ENCODE results near the gene FEZ2. TPM values are rescaled to one million over a fixed set of nuclear protein-coding genes. Genes with fewer than 3 reads are reported as not detected.

The FEZ2 gene
- total and polyA plus RNA-seq, 2 donors (not counting 3 experiments of a cell fraction or from before 2014, with no cell fraction given): 41.2 to 72.4 TPM

- TF ChIP-seq MAX (IDR thresholded peaks at IDR 0.05; ENCODE audit: insufficient read depth, insufficient read length) (peak; percentile 42), JUN (IDR thresholded peaks at IDR 0.05; ENCODE audit: borderline replicate concordance, insufficient read depth, insufficient read length, low read depth) (no peak)
- Histone ChIP-seq H3K36me3 (ENCODE audit: control insufficient read depth in 2 of 2, extremely low read depth in 1 of 2, insufficient read depth in 2 of 2, low read length in 2 of 2) (no peaks in the 10 kb centered on the region), H3K4me3 (replicated peaks in 1 of 3; ENCODE audit: insufficient read depth in 1 of 3, low read depth in 1 of 3, low read length in 3 of 3) (no peak overlapping the region), H3K9me3 (replicated peaks; ENCODE audit: control insufficient read depth, insufficient read depth, low read length) (no peaks in the 10 kb centered on the region), H3K27me3 (ENCODE audit: control insufficient read depth in 2 of 2, insufficient read depth in 2 of 2, low read length in 2 of 2) (no peaks in the 10 kb centered on the region), H3K79me2 (ENCODE audit: control insufficient read depth, insufficient read depth, low read length) (no peaks in the 10 kb centered on the region), H3K9me1 (replicated peaks; ENCODE audit: control insufficient read depth, extremely low read depth, insufficient read depth, low read length) (no peaks in the 10 kb centered on the region), H4K20me1 (replicated peaks; ENCODE audit: control insufficient read depth, extremely low read depth, insufficient read depth, low read length) (no peaks in the 10 kb centered on the region), H2AFZ (ENCODE audit: low read depth, low read length) (peak overlapping the region; percentile 3), H3K9ac (replicated peaks; ENCODE audit: extremely low read depth, insufficient read depth, low read length) (no peak overlapping the region), H3K27ac (ENCODE audit: insufficient read depth, low read depth, low read length) (no peak overlapping the region), H3K4me1 (ENCODE audit: control insufficient read depth, extremely low read depth, insufficient read depth, low read length) (no peaks in the 10 kb centered on the region), H3K4me2 (ENCODE audit: insufficient read depth, low read length) (no peak overlapping the region)
- ChIA-PET POLR2A (no interaction called here), CTCF (interaction anchor here (0.6 to 1.4 kb wide), 5 partner anchors 9 to 56 kb away, joined by 3 to 5 read pairs (median 4); no protein-coding TSS in a partner anchor)
- DNase-seq (ENCODE audit: low read depth, low spot score) (peak; percentile 83), FAIRE-seq (peak; percentile 98)
- dilution Hi-C loops (cut with MboI; ENCODE audit: extremely low pct_ligation_motif_present, low sequenced_read_pairs): no loop called here
- BruUV-seq (replicated peaks): no TSS peak
- intact Hi-C loops (cut with micrococcal nuclease): no loop called here
Measured at GRCh38 chr2:36618381-36618780, 20.4 kb upstream of the FEZ2 start.

GRCh38 chr2:36616947-36617346 is 19.0 kb upstream of the FEZ2 start:
- H3K9me3 ChIP-seq (replicated peaks; ENCODE audit: control insufficient read depth, insufficient read depth, low read length): no peaks in the 10 kb centered on the region
- H3K9me1 ChIP-seq (replicated peaks; ENCODE audit: control insufficient read depth, extremely low read depth, insufficient read depth, low read length): no peaks in the 10 kb centered on the region
- H3K4me1 ChIP-seq (ENCODE audit: control insufficient read depth, extremely low read depth, insufficient read depth, low read length): no peaks in the 10 kb centered on the region
- no peak for TF ChIP-seq CTCF (IDR thresholded peaks at IDR 0.05; ENCODE audit: extremely low read depth in 1 of 2, insufficient read depth in 1 of 2, low read depth in 1 of 2, low read length in 2 of 2)
- TF ChIP-seq EZH2 (IDR thresholded peaks at IDR 0.05; ENCODE audit: borderline replicate concordance, low read depth, low read length, severe bottlenecking): no peak
- TF ChIP-seq POLR2AphosphoS5 (IDR thresholded peaks at IDR 0.05; ENCODE audit: insufficient read depth, low read depth, low read length): no peak
- no peak for TF ChIP-seq MAX (IDR thresholded peaks at IDR 0.05; ENCODE audit: insufficient read depth, insufficient read length)
- TF ChIP-seq POLR2A (IDR thresholded peaks at IDR 0.05; ENCODE audit: low read depth, low read length): no peak
- no peak for TF ChIP-seq FOS (IDR thresholded peaks at IDR 0.05; ENCODE audit: borderline replicate concordance, insufficient read depth, low read length)
- no peak for TF ChIP-seq JUN (IDR thresholded peaks at IDR 0.05; ENCODE audit: borderline replicate concordance, insufficient read depth, insufficient read length, low read depth)
- TF ChIP-seq MYC (IDR thresholded peaks at IDR 0.05; ENCODE audit: low read depth, low read length): no peak
- ChIA-PET CTCF (interaction anchor here (1.3 kb wide), 1 partner anchor 51 kb away, joined by 4 read pairs; no protein-coding TSS in a partner anchor), POLR2A (no interaction called here)
- H3K27me3 ChIP-seq (ENCODE audit: control insufficient read depth in 2 of 2, insufficient read depth in 2 of 2, low read length in 2 of 2): no peaks in the 10 kb centered on the region
- no peak for DNase-seq (ENCODE audit: low read depth, low spot score)
- H3K4me2 ChIP-seq (ENCODE audit: insufficient read depth, low read length): no peak overlapping the region
- H3K4me3 ChIP-seq (replicated peaks in 1 of 3; ENCODE audit: insufficient read depth in 1 of 3, low read depth in 1 of 3, low read length in 3 of 3): no peak overlapping the region
- H3K9ac ChIP-seq (replicated peaks; ENCODE audit: extremely low read depth, insufficient read depth, low read length): no peak overlapping the region
- intact Hi-C loops (cut with micrococcal nuclease) (no loop called here), dilution Hi-C loops (cut with MboI; ENCODE audit: extremely low pct_ligation_motif_present, low sequenced_read_pairs) (no loop called here)
- no peaks in the 10 kb centered on the region for H4K20me1 ChIP-seq (replicated peaks; ENCODE audit: control insufficient read depth, extremely low read depth, insufficient read depth, low read length)
- no peak for FAIRE-seq
- no peaks in the 10 kb centered on the region for H3K36me3 ChIP-seq (ENCODE audit: control insufficient read depth in 2 of 2, extremely low read depth in 1 of 2, insufficient read depth in 2 of 2, low read length in 2 of 2)
- no peak overlapping the region for H3K27ac ChIP-seq (ENCODE audit: insufficient read depth, low read depth, low read length)
- H2AFZ ChIP-seq (ENCODE audit: low read depth, low read length): no peak overlapping the region
- no TSS peak for BruUV-seq (replicated peaks)
- H3K79me2 ChIP-seq (ENCODE audit: control insufficient read depth, insufficient read depth, low read length): no peaks in the 10 kb centered on the region
